ENCODE results near the gene UBE3A.
"Not testable (repeated sequence)": the region's sequence is repeated elsewhere in the genome, so short reads cannot be mapped to it uniquely, and the experiment has no call there.

Gene UBE3A

GRCh38 chr15:25437777-25438600, 835 bp downstream of the UBE3A start:
- DNase-seq: no peak

- DNase-seq: no peak
Measured at GRCh38 chr15:25436707-25437106, 2.1 kb downstream of the UBE3A start.

- DNase-seq: no peak
Measured at GRCh38 chr15:25435474-25436243, 3.2 kb downstream of the UBE3A start.

GRCh38 chr15:25433118-25433865, 5.5 kb downstream of the UBE3A start:
- DNase-seq: no peak

GRCh38 chr15:25431836-25432561, 6.8 kb downstream of the UBE3A start:
- DNase-seq: no peak

GRCh38 chr15:25427861-25428260, 11.0 kb downstream of the UBE3A start:
- DNase-seq: no peak

- DNase-seq: no peak
Measured at GRCh38 chr15:25426896-25427610, 11.8 kb downstream of the UBE3A start.

- DNase-seq: no peak
Measured at GRCh38 chr15:25424073-25424472, 14.8 kb downstream of the UBE3A start.

GRCh38 chr15:25422021-25422420, 16.8 kb downstream of the UBE3A start:
- DNase-seq: no peak

- DNase-seq: no peak
Measured at GRCh38 chr15:25418202-25418601, 20.6 kb downstream of the UBE3A start.

GRCh38 chr15:25417604-25418003, 21.2 kb downstream of the UBE3A start:
- no peak for DNase-seq

- no peak for DNase-seq
Measured at GRCh38 chr15:25416693-25417092, 22.1 kb downstream of the UBE3A start.

- no peak for DNase-seq
Measured at GRCh38 chr15:25415707-25416106, 23.1 kb downstream of the UBE3A start.

GRCh38 chr15:25415217-25415616, 23.6 kb downstream of the UBE3A start:
- DNase-seq: no peak

- DNase-seq: no peak
Measured at GRCh38 chr15:25410649-25411048, 28.2 kb downstream of the UBE3A start.

GRCh38 chr15:25409731-25410130, 29.1 kb downstream of the UBE3A start:
- not testable (repeated sequence) for DNase-seq

GRCh38 chr15:25408929-25409328, 29.9 kb downstream of the UBE3A start:
- DNase-seq: no peak

GRCh38 chr15:25408428-25408827, 30.4 kb downstream of the UBE3A start:
- DNase-seq: no peak

- no peak for DNase-seq
Measured at GRCh38 chr15:25407950-25408349, 30.9 kb downstream of the UBE3A start.

GRCh38 chr15:25406846-25407245, 32.0 kb downstream of the UBE3A start:
- no peak for DNase-seq

- DNase-seq: no peak
Measured at GRCh38 chr15:25406261-25406660, 32.6 kb downstream of the UBE3A start.

- no peak for DNase-seq
Measured at GRCh38 chr15:25403771-25404170, 35.1 kb downstream of the UBE3A start.
